ENCODE data around the gene RB1.

The RB1 gene

GRCh38 chr13:48478391-48478790 is 174.8 kb downstream of the RB1 start:
- TF ChIP-seq CTCF (IDR thresholded peaks at IDR 0.05; ENCODE audit: low read length) (no peak), EZH2 (IDR thresholded peaks at IDR 0.05; ENCODE audit: borderline replicate concordance, low read length) (no peak)
- no peak overlapping the region for H3K9ac ChIP-seq (ENCODE audit: low read length)
- H3K36me3 ChIP-seq (ENCODE audit: insufficient read depth, low read length): peaks cover 49% of the 10 kb centered on the region

GRCh38 chr13:48483575-48483974 is 180.0 kb downstream of the RB1 start:
- no peak overlapping the region for H2AFZ ChIP-seq (ENCODE audit: low read length)
- H3K4me2 ChIP-seq (ENCODE audit: low read length): no peak overlapping the region
- no peaks in the 10 kb centered on the region for H4K20me1 ChIP-seq (ENCODE audit: insufficient read depth, low read length)
- H3K27me3 ChIP-seq (ENCODE audit: insufficient read depth, low read length): no peaks in the 10 kb centered on the region
- no peak overlapping the region for H3K27ac ChIP-seq (ENCODE audit: low read depth, low read length, poor library complexity, severe bottlenecking)
- H3F3A ChIP-seq (ENCODE audit: insufficient read depth, low read length): no peaks in the 10 kb centered on the region
- H3K9me2 ChIP-seq (ENCODE audit: low read depth, low read length): no peaks in the 10 kb centered on the region
- no peak overlapping the region for H3K4me3 ChIP-seq (ENCODE audit: low read depth, low read length, poor library complexity, severe bottlenecking)
- H3K9me3 ChIP-seq (ENCODE audit: low read length): no peaks in the 10 kb centered on the region; the same call in 1 of the 2 replicates
- no peak for TF ChIP-seq CTCF (IDR thresholded peaks at IDR 0.05; ENCODE audit: low read length)
- TF ChIP-seq EZH2 (IDR thresholded peaks at IDR 0.05; ENCODE audit: borderline replicate concordance, low read length): no peak
- H3K4me1 ChIP-seq (ENCODE audit: insufficient read depth, low read length, severe bottlenecking): peaks cover 2% of the 10 kb centered on the region
- no peak overlapping the region for H3K9ac ChIP-seq (ENCODE audit: low read length)
- H3K79me2 ChIP-seq (ENCODE audit: insufficient read depth, low read length): no peaks in the 10 kb centered on the region
- peaks cover 37% of the 10 kb centered on the region for H3K36me3 ChIP-seq (ENCODE audit: insufficient read depth, low read length)

More at GRCh38 chr13:48478391-48478790, 174.8 kb downstream of the RB1 start:
- Histone ChIP-seq H3K4me2 (ENCODE audit: low read length) (no peak overlapping the region), H4K20me1 (ENCODE audit: insufficient read depth, low read length) (no peaks in the 10 kb centered on the region), H3K9me3 (ENCODE audit: low read length) (no peaks in the 10 kb centered on the region), H3F3A (ENCODE audit: insufficient read depth, low read length) (no peaks in the 10 kb centered on the region), H3K4me1 (ENCODE audit: insufficient read depth, low read length, severe bottlenecking) (peaks cover 15% of the 10 kb centered on the region), H3K27me3 (ENCODE audit: insufficient read depth, low read length) (no peaks in the 10 kb centered on the region), H2AFZ (ENCODE audit: low read length) (no peak overlapping the region), H3K9me2 (ENCODE audit: low read depth, low read length) (no peaks in the 10 kb centered on the region), H3K79me2 (ENCODE audit: insufficient read depth, low read length) (no peaks in the 10 kb centered on the region), H3K4me3 (ENCODE audit: low read depth, low read length, poor library complexity, severe bottlenecking) (no peak overlapping the region), H3K27ac (ENCODE audit: low read depth, low read length, poor library complexity, severe bottlenecking) (no peak overlapping the region)

GRCh38 chr13:48485432-48485831 is 181.9 kb downstream of the RB1 start:
- H3K27ac ChIP-seq (ENCODE audit: low read depth, low read length, poor library complexity, severe bottlenecking): no peak overlapping the region
- no peaks in the 10 kb centered on the region; the same call in 1 of the 2 replicates for H3K9me3 ChIP-seq (ENCODE audit: low read length)
- H3K4me2 ChIP-seq (ENCODE audit: low read length): no peak overlapping the region

More at GRCh38 chr13:48485432-48485831, 181.9 kb downstream of the RB1 start:
- TF ChIP-seq CTCF (IDR thresholded peaks at IDR 0.05; ENCODE audit: low read length): no peak
- TF ChIP-seq EZH2 (IDR thresholded peaks at IDR 0.05; ENCODE audit: borderline replicate concordance, low read length): no peak
- no peak overlapping the region for H3K9ac ChIP-seq (ENCODE audit: low read length)
- H4K20me1 ChIP-seq (ENCODE audit: insufficient read depth, low read length): no peaks in the 10 kb centered on the region
- no peak overlapping the region for H3K4me3 ChIP-seq (ENCODE audit: low read depth, low read length, poor library complexity, severe bottlenecking)
- no peaks in the 10 kb centered on the region for H3K9me2 ChIP-seq (ENCODE audit: low read depth, low read length)
- H3K4me1 ChIP-seq (ENCODE audit: insufficient read depth, low read length, severe bottlenecking): peaks cover 21% of the 10 kb centered on the region
- H3F3A ChIP-seq (ENCODE audit: insufficient read depth, low read length): no peaks in the 10 kb centered on the region
- no peaks in the 10 kb centered on the region for H3K79me2 ChIP-seq (ENCODE audit: insufficient read depth, low read length)
- no peaks in the 10 kb centered on the region for H3K27me3 ChIP-seq (ENCODE audit: insufficient read depth, low read length)
- no peak overlapping the region for H2AFZ ChIP-seq (ENCODE audit: low read length)
- H3K36me3 ChIP-seq (ENCODE audit: insufficient read depth, low read length): peaks cover 36% of the 10 kb centered on the region
